GM21360 (cell line): ENCODE measurements around the gene FILIP1L.

ENCODE experiments used
- ATAC-seq: cut with Tn5 transposase; IDR thresholded peaks from one replicate; pipeline ENCODE4 v1.9.1; 2021; ENCODE audit warnings: mild to moderate bottlenecking, moderate library complexity; ENCODE audit not compliant: unreplicated experiment

FILIP1L gene

DNA sequence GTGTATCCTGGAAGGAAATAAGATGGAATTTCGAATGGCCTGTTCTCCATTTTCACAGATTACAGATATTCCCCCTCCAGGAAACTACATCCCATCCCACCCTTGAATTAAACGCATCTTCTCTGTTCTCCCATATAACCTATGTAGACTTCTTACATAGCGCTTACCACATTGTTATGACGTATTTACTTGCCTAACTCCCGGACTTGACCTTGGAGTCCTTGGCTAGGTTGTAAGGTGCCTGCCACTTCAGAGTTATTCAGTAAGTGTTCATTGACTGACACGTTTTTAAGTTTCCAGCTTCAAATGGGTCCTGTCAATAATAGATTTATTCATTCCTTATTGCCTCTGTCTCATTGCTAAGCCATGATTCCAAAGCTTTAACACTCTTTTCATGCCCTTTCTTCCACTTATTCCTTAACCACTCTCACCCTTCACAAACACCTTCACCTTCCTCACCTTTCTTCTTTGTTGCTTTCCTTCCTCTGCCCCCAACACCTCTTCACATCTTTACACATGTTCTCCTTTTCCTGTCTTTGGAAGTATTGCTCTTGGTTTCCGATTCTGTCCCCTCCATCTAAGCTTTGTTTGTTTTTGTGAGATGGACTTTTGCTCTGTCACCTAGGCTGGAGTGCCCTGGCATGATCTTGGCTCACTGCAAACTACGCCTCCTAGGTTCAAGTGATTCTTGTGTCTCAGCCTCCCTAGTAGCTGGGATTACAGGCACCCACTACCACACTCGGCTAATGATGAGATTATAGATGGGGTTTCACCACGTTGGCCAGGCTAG, 158.3 kb downstream of the FILIP1L start:
- no peak for ATAC-seq

DNA sequence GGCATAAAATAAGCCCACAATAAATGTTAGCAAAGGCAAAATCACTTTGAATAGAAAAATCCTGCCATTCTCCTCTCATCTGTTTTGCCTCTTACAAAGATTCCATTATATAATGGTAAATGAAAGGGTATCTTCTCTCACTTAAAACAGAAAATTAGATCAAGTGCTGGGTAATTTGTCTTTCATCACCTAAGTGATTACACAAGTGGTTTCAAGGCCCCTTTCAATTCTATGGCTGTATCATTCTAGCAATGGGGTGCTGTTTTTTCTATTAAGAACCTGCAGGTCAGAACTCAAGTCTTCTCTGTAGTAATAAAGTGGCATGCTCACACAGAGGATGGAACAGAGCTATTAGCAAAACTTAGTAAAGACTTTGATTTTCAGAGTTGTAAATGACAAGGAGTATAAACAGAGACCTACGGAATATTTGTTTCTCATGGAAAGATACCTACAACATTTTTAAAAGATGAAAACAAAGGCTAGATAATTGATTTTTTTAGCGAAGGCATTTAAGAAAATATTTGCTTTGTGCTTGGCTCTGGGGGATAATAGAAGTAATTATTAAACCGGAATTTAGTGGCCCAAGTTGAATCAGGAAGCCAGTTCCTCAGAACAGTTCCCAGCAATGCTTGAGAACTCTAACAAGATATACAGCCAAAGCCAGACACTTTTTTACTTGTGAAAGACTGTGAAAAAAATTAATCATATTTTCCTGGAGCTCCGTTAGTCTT, 159.2 kb downstream of the FILIP1L start:
- no peak for ATAC-seq

DNA sequence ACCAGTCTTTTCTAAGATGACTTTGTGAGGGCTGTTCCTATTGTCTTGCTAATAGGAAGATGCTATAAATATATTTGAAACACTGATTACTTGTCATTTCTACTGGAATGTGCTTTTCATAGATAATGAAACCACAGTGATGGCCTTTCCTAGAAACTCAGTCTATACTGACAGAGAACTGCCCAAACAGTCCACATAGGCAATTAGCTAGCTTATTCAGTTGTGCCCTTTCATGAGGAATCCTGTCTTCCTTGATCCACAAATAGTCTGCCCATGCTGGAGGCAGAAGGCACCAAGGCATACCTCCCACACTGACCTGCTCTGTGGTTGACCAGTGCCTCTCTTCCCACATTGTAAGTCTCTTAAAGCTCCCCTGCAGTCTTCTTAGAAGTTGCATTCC, 160.7 kb downstream of the FILIP1L start:
- no peak for ATAC-seq

DNA sequence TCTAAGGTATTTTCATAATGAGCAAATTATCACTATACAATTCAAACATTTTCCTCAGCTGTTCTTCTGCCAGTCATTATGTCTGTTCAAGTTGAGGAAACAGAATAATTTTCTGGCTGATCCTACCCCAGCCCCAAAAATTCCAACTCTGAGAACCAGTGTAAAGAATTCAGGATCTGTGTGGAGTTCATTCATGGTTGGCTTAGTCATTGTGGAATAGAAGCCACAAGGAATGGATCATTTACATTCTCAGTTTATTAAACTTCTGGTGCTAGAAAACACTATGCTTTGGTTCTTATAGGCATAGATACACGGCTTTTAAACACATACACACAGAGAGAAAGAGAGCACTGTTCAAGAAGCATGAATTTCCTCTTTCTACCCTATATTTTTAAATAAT, 162.0 kb downstream of the FILIP1L start:
- ATAC-seq: no peak

- ATAC-seq: no peak
Measured at GRCh38 chr3:99951701-99952100, 162.6 kb downstream of the FILIP1L start.

DNA sequence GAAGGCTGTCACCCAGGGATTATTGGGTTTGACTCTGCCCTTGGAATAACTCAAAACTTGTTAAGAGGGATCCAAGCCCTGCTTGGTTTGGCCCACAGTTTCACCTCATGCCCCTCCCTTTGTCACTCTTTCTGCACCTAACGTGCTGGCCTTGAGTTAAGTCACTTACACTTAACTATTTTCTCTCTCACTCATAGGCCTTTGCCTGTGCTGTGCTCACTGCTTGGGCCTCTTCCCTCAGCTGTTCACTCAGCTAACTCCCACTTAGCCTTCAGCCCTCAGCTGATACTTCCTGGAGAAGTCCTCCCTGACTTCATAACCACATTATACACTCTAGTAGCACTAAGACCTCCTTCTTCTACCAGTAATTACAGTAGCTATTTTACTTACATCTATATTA, 163.4 kb downstream of the FILIP1L start:
- ATAC-seq: no peak

GRCh38 chr3:99949956-99950670, 164.2 kb downstream of the FILIP1L start:
- no peak for ATAC-seq

- no peak for ATAC-seq
Measured at GRCh38 chr3:99948467-99949089, 165.7 kb downstream of the FILIP1L start.

- ATAC-seq: no peak
Measured at GRCh38 chr3:99947356-99947755, 166.9 kb downstream of the FILIP1L start.

GRCh38 chr3:99945328-99945995, 168.8 kb downstream of the FILIP1L start:
- no peak for ATAC-seq

DNA sequence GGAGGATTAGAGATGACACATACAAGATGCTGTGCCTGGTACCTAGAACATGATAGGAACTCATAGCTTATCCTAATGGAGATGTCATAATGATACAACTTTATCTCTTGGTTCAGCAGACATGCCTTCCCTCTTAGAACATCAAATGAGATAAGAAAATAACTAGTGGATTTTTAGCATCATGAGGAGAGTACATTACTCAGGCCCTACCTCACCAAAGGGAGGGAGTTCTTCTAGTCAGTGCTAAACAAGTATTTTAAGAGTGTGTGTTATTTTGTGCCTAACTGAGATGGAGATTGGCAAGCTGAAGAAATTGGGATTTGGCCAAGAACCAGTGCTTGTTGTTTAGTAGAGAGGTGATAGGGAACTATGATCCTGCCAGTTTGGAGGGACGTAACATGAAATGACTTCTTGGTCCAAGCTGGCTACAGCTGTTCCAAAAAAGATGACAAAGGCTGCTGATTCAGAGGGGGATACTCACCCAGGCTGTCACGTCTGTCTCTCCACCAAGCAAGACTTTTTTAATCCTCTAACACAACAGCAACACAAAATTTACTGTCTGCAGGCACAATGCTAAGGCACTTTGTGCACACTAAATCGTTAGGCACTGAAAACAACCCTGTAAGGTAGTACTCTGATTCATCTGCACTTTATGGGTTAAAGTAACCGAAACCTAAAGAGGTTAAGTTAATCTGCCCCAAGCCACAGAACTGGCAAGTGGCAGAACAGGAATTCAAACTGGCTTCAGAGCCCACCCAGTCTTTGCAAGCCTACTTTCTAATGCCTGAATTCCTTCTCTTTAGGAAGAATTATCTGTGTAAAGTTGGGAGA, 170.2 kb downstream of the FILIP1L start:
- no peak for ATAC-seq

DNA sequence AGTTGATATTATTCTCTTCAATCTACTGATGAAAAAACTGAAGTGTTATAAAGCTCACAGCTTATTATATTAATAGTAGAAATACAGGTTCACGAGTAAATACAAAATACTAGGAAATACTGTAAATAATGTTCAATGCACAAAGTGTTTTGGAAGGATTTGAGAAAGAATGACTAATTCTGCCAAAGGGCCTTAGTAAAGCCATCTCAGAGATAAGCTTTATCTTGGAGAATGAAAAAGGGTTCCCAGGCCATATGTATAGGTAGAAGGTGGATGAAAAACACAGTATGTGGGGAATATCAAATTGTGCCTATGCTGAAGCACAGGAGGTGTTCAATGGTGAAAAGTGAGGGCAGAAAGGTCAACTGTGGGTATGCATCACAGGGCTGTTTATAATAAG, 173.1 kb downstream of the FILIP1L start:
- no peak for ATAC-seq

GRCh38 chr3:99940350-99940749, 174.0 kb downstream of the FILIP1L start:
- ATAC-seq: no peak

DNA sequence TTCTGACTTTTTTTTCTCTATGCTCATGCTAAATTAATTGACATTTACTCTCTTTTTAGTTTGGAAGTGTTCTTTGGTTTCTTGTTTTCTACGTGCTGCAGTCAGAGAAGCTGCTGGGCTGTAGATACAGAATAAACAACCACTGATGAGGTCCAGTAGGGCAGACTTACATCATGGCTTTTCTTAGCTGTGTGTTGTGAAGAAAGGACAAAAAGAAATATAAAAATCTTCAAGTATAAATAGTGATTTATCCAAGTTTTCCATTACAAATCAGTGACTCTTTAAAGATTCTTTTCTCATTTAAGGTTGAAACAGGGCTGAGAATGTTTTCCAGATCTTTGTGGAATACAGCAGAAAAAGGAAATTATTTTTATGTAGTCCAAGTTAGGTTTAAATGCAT, 174.4 kb downstream of the FILIP1L start:
- ATAC-seq: no peak

DNA sequence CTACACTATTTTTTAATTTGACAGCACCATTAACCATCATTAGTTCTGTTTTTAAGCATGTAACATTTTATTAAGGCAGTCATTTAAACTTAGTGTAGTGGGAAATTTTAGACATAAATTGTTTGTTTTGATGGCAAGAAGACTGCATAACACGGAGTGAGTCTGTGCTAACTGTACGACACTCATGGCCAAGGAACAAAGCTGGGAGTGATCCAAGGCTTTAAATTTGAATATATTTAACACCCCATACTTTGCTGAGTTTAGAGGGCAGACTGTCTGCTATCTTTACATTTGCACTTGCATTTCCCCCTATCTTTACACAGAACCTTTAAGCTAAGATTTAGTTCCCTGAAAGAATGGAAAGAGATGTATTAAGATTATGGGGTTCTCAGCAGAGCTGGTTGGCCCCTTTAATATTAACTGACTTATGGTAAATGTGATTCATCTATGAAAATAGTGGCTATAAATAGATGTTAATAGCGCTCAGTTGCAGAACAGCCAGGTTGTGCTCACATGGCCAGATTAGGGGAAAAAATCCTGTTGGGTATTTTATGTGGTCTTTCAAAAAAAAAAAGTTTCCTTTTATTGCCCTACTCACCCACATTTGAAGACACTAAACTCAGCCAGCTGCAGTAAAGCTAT, 175.9 kb downstream of the FILIP1L start:
- ATAC-seq: no peak

- no peak for ATAC-seq
Measured at GRCh38 chr3:99934975-99935797, 179.1 kb downstream of the FILIP1L start.

DNA sequence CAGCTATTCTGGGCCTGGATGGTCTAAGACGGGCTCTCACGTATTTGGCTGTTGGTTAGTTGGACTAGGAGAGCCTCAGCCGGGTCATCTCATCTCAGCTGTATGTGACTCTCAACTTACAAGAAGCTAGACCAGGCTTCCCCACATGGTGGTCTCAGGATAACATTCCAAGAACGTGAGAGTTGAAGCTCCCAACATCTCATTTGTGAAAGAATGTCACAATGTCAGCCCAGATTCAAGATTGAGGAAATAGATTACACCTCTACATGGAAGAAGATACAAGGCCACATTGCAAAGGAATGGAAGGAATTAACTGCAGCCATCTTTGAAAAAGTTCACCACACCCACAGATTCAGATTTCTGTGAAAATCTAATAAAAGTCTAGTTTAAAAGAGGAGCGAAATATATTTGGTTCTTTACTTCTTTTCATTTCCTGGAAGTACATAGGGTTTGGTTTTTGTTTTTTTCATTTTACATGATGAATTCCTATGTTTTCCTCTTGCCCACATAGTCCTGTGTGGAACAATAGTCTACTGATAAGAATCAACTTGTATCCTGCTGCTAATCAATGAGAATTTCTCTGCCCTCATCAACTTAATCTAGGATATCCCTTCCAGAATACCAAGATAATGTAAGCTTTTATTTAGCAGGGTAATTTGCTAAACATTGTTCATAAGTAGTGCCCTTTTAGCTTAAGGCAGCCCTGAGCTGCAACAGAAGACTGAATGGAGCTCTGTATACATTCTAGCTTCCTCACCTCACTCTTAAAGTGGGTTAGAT, 180.1 kb downstream of the FILIP1L start:
- no peak for ATAC-seq

DNA sequence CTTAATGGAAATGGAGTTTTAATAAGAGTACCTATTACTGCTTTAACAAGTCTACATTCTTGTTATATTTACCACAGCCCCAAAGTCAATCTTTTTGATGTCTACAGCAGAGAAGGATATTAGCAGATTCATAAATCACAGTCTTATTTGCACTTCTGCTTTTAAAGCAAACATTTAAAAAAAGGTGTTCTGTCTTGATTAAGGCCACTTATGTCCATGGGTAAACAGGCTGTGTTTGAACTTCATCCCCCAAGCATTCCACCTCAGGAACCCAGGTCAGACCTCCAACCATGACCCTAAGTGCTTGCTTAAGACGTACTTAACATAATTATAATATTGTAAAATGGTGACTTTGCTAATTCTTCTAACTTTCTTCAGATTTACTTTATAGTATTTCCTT, 183.2 kb downstream of the FILIP1L start:
- ATAC-seq: no peak
